Measurements from ENCODE around the gene CDC40.

CDC40 gene

DNA sequence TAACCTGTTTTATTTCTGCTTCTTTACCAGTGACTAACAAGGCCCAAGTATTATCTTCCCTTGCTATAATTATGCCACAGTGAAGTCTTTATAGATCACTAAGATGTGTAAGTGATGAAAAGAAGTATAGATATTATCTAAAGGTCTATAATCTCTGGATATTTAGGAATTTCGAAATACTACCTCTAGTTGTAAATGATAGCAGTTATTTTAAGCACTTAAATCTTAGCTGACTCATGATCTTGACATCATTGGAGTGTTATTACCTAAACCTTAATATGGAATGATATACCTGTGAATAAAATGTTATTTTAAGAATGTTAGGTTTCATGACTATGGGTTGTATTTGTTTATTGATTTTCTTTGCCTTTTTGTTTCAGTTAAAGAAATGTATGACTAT lies 31.5 kb downstream of the CDC40 start:
- DNase-seq (ENCODE audit: low read depth), result no peak
- TF ChIP-seq MAX (IDR thresholded peaks at IDR 0.05; ENCODE audit: low read depth, low read length) (no peak), MYC (IDR thresholded peaks at IDR 0.05; ENCODE audit: low read depth, low read length) (no peak), POLR2A (IDR thresholded peaks at IDR 0.05; ENCODE audit: extremely low read depth, insufficient read length) (no peak), CTCF (IDR thresholded peaks at IDR 0.05; ENCODE audit: low read depth, low read length) (no peak)
- no peak overlapping the region for H3K4me3 ChIP-seq (ENCODE audit: low read depth, low read length)

- TF ChIP-seq MYC (IDR thresholded peaks at IDR 0.05; ENCODE audit: low read depth, low read length) (no peak), CTCF (IDR thresholded peaks at IDR 0.05; ENCODE audit: low read depth, low read length) (no peak), MAX (IDR thresholded peaks at IDR 0.05; ENCODE audit: low read depth, low read length) (no peak), POLR2A (IDR thresholded peaks at IDR 0.05; ENCODE audit: extremely low read depth, insufficient read length) (no peak)
- no peak for DNase-seq (ENCODE audit: low read depth)
- H3K4me3 ChIP-seq (ENCODE audit: low read depth, low read length), result no peak overlapping the region
Observed at GRCh38 chr6:110214338-110214737, 34.1 kb downstream of the CDC40 start.

GRCh38 chr6:110216140-110216539 lies 35.9 kb downstream of the CDC40 start:
- H3K4me3 ChIP-seq (ENCODE audit: low read depth, low read length), result no peak overlapping the region
- TF ChIP-seq MAX (IDR thresholded peaks at IDR 0.05; ENCODE audit: low read depth, low read length), result no peak
- no peak for TF ChIP-seq MYC (IDR thresholded peaks at IDR 0.05; ENCODE audit: low read depth, low read length)
- TF ChIP-seq POLR2A (IDR thresholded peaks at IDR 0.05; ENCODE audit: extremely low read depth, insufficient read length), result no peak
- no peak for TF ChIP-seq CTCF (IDR thresholded peaks at IDR 0.05; ENCODE audit: low read depth, low read length)
- no peak for DNase-seq (ENCODE audit: low read depth)

GRCh38 chr6:110217266-110217665 lies 37.0 kb downstream of the CDC40 start:
- H3K4me3 ChIP-seq (ENCODE audit: low read depth, low read length), result no peak overlapping the region
- TF ChIP-seq MYC (IDR thresholded peaks at IDR 0.05; ENCODE audit: low read depth, low read length), result no peak
- no peak for TF ChIP-seq MAX (IDR thresholded peaks at IDR 0.05; ENCODE audit: low read depth, low read length)
- no peak for TF ChIP-seq POLR2A (IDR thresholded peaks at IDR 0.05; ENCODE audit: extremely low read depth, insufficient read length)
- TF ChIP-seq CTCF (IDR thresholded peaks at IDR 0.05; ENCODE audit: low read depth, low read length), result no peak
- DNase-seq (ENCODE audit: low read depth), result no peak

GRCh38 chr6:110221738-110222137 lies 41.5 kb downstream of the CDC40 start:
- H3K4me3 ChIP-seq (ENCODE audit: low read depth, low read length), result no peak overlapping the region
- DNase-seq (ENCODE audit: low read depth), result no peak
- TF ChIP-seq MAX (IDR thresholded peaks at IDR 0.05; ENCODE audit: low read depth, low read length) (no peak), MYC (IDR thresholded peaks at IDR 0.05; ENCODE audit: low read depth, low read length) (no peak), CTCF (IDR thresholded peaks at IDR 0.05; ENCODE audit: low read depth, low read length) (no peak), POLR2A (IDR thresholded peaks at IDR 0.05; ENCODE audit: extremely low read depth, insufficient read length) (no peak)

DNA sequence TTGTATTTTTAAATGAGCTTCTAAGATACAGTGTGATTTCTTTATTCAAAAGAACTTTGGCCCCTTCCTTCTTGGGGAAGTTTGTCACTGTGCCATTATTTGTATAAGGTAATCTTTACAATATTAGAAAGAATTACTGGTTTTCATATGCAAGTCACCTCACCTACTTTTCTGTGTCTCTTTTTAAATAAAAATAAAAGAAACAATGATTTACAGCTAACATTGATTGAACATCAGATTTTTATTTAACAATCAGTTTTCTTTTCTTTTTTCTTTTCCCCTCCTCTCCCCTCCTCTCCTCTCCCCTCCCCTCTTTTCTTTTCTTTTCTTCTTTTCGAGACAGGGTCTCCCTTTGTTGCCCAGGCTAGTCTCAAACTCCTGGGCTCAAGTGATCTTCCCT lies 46.0 kb downstream of the CDC40 start:
- TF ChIP-seq MYC (IDR thresholded peaks at IDR 0.05; ENCODE audit: low read depth, low read length) (no peak), MAX (IDR thresholded peaks at IDR 0.05; ENCODE audit: low read depth, low read length) (no peak), CTCF (IDR thresholded peaks at IDR 0.05; ENCODE audit: low read depth, low read length) (no peak), POLR2A (IDR thresholded peaks at IDR 0.05; ENCODE audit: extremely low read depth, insufficient read length) (no peak)
- no peak overlapping the region for H3K4me3 ChIP-seq (ENCODE audit: low read depth, low read length)
- DNase-seq (ENCODE audit: low read depth), result no peak
